Stimulated activated CD8-positive, alpha-beta memory T cell treated with anti-CD3 and anti-CD28 coated beads, Interleukin-12 subunit alpha, Interleukin-12 subunit beta, amount 100 ng/mL, for 4 hours (primary cell): Measurements from ENCODE around the gene TNPO2.
A peak's percentile ranks its signal among the peaks of the same experiment; 100 is the strongest.
"Not testable (repeated sequence)": the region's sequence is repeated elsewhere in the genome, so short reads cannot be mapped to it uniquely, and the experiment has no call there.

Source experiments
- DNase-seq: peaks from one replicate; pipeline ENCODE4 v3.0.0-alpha.2; 2020; ENCODE audit warnings: low read depth

Gene TNPO2

GRCh38 chr19:12736995-12737834 is 13.5 kb upstream of the TNPO2 start, which contains the start of gene GET3:
Gene GET3, plus strand, starts transcription at chr19:12737497. Its CDS starts 9 bp downstream, at chr19:12737506.
- peak; percentile 59 for DNase-seq

GRCh38 chr19:12733369-12734214 is 9.9 kb upstream of the TNPO2 start:
- no peak for DNase-seq

GRCh38 chr19:12731337-12731736 is 7.6 kb upstream of the TNPO2 start:
- no peak for DNase-seq

GRCh38 chr19:12730064-12730463 is 6.3 kb upstream of the TNPO2 start:
- DNase-seq: no peak

GRCh38 chr19:12727745-12728433 is 4.2 kb upstream of the TNPO2 start:
- no peak for DNase-seq

GRCh38 chr19:12726988-12727316 is 3.2 kb upstream of the TNPO2 start:
- no peak for DNase-seq

GRCh38 chr19:12725612-12726011 is 1.9 kb upstream of the TNPO2 start:
- DNase-seq: not testable (repeated sequence)

- no peak for DNase-seq
Measured at GRCh38 chr19:12723381-12723640, 421 bp downstream of the TNPO2 start.

GRCh38 chr19:12722566-12723380 is 959 bp downstream of the TNPO2 start:
- peak; percentile 84 for DNase-seq

GRCh38 chr19:12721656-12722565 is 1.8 kb downstream of the TNPO2 start:
- no peak for DNase-seq

GRCh38 chr19:12720851-12721655 is 2.7 kb downstream of the TNPO2 start:
- no peak for DNase-seq

- no peak for DNase-seq
Measured at GRCh38 chr19:12720296-12720695, 3.4 kb downstream of the TNPO2 start.

GRCh38 chr19:12715929-12716328 is 7.8 kb downstream of the TNPO2 start:
- no peak for DNase-seq

- DNase-seq: no peak
Measured at GRCh38 chr19:12715102-12715501, 8.6 kb downstream of the TNPO2 start.

GRCh38 chr19:12713304-12713703 is 10.4 kb downstream of the TNPO2 start:
- not testable (repeated sequence) for DNase-seq

GRCh38 chr19:12712077-12712476 is 11.7 kb downstream of the TNPO2 start:
- DNase-seq: not testable (repeated sequence)

- DNase-seq: no peak
Measured at GRCh38 chr19:12711187-12711586, 12.5 kb downstream of the TNPO2 start.

GRCh38 chr19:12708641-12709040 is 15.1 kb downstream of the TNPO2 start:
- no peak for DNase-seq

GRCh38 chr19:12706332-12706718 is 17.4 kb downstream of the TNPO2 start:
- DNase-seq: no peak
